MM.1S (cell line): ENCODE data around the gene ZMIZ1.
A peak's percentile ranks its signal among the peaks of the same experiment; 100 is the strongest.

ENCODE experiments used
- DNase-seq: peaks from one replicate; pipeline ENCODE4 v3.0.0-alpha.2; 2015
- H2AFZ ChIP-seq: fragments of 300-600 bp; sonication (generic); 2 replicates; pipeline ENCODE4 v1.6.0; 2016; ENCODE audit warnings: antibody characterized with exemption, low read length
- H3F3A ChIP-seq: fragments of 300-600 bp; sonication (generic); 2 replicates; pipeline ENCODE4 v1.6.1; 2016; ENCODE audit warnings: mild to moderate bottlenecking, antibody characterized with exemption, low read length, moderate library complexity, mixed read lengths; ENCODE audit not compliant: insufficient read depth
- H3K27ac ChIP-seq: fragments of 300-600 bp; sonication (generic); 2 replicates; pipeline ENCODE4 v1.5.1; 2016; ENCODE audit warnings: mild to moderate bottlenecking, low read length
- H3K27me3 ChIP-seq: fragments of 300-600 bp; sonication (generic); replicated peaks from 2 replicates; pipeline ENCODE4 v1.6.0; 2016; ENCODE audit warnings: low read length; ENCODE audit not compliant: insufficient read depth
- H3K36me3 ChIP-seq: fragments of 300-600 bp; sonication (generic); replicated peaks from 2 replicates; pipeline ENCODE4 v1.6.1; 2016; ENCODE audit warnings: mild to moderate bottlenecking, low read length, mixed read lengths; ENCODE audit not compliant: insufficient read depth
- H3K4me1 ChIP-seq: fragments of 300-600 bp; sonication (generic); 2 replicates; pipeline ENCODE4 v1.6.1; 2016; ENCODE audit warnings: low read length, mixed read lengths
- H3K4me2 ChIP-seq: fragments of 300-600 bp; sonication (generic); 2 replicates; pipeline ENCODE4 v1.6.0; 2016; ENCODE audit warnings: low read depth, low read length
- H3K4me3 ChIP-seq: fragments of 300-600 bp; sonication (generic); 2 replicates; pipeline ENCODE4 v1.5.1; 2016; ENCODE audit warnings: low read length, mixed read lengths
- H3K79me2 ChIP-seq: fragments of 300-600 bp; sonication (generic); 2 replicates; pipeline ENCODE4 v1.6.1; 2016; ENCODE audit warnings: mixed run types, low read length, mixed read lengths
- H3K9ac ChIP-seq: fragments of 300-600 bp; sonication (generic); 2 replicates; pipeline ENCODE4 v1.6.1; 2016; ENCODE audit warnings: low read length, mixed read lengths
- H3K9me2 ChIP-seq: fragments of 300-600 bp; sonication (generic); replicated peaks from 2 replicates; pipeline ENCODE4 v1.6.1; 2016; ENCODE audit warnings: mild to moderate bottlenecking, low read length, mixed read lengths; ENCODE audit not compliant: insufficient read depth
- H3K9me3 ChIP-seq: fragments of 300-600 bp; sonication (generic); replicated peaks from 2 replicates; pipeline ENCODE4 v1.6.1; 2016; ENCODE audit warnings: mild to moderate bottlenecking, low read length, mixed read lengths; ENCODE audit not compliant: insufficient read depth
- H4K20me1 ChIP-seq: fragments of 300-600 bp; sonication (generic); 2 replicates; pipeline ENCODE4 v1.6.1; 2016; ENCODE audit warnings: mild to moderate bottlenecking, low read length, moderate library complexity, mixed read lengths; ENCODE audit not compliant: insufficient read depth
- CTCF ChIP-seq: fragments of 300-600 bp; sonication (generic); IDR thresholded peaks from 2 replicates; pipeline ENCODE4 v1.5.1; 2016; ENCODE audit warnings: antibody characterized with exemption, low read length, mixed read lengths
- EZH2 ChIP-seq: fragments of 300-600 bp; sonication (generic); optimal IDR thresholded peaks from 2 replicates; pipeline ENCODE3; 2017; ENCODE audit warnings: low read depth, mild to moderate bottlenecking, antibody characterized with exemption, low read length, mixed read lengths
- EZH2phosphoT487 ChIP-seq: fragments of 300-600 bp; sonication (generic); IDR thresholded peaks from 2 replicates; pipeline ENCODE4 v1.6.1; 2018; ENCODE audit warnings: antibody characterized with exemption, low read length

ZMIZ1 gene

GRCh38 chr10:79082631-79083596, 14.1 kb downstream of the ZMIZ1 start:
- no peaks in the 10 kb centered on the region for H3K36me3 ChIP-seq
- no peak for TF ChIP-seq EZH2
- TF ChIP-seq EZH2phosphoT487: no peak
- no peak for TF ChIP-seq CTCF
- peaks cover 27% of the 10 kb centered on the region for H3K79me2 ChIP-seq
- H3K9me3 ChIP-seq: no peaks in the 10 kb centered on the region
- H3K4me2 ChIP-seq: no peak overlapping the region
- no peak overlapping the region for H2AFZ ChIP-seq
- H3K9ac ChIP-seq: no peak overlapping the region
- no peak overlapping the region for H3K4me3 ChIP-seq
- H3K4me1 ChIP-seq: peaks cover 20% of the 10 kb centered on the region
- no peaks in the 10 kb centered on the region for H3K9me2 ChIP-seq
- H4K20me1 ChIP-seq: no peaks in the 10 kb centered on the region
- no peak for DNase-seq
- no peak overlapping the region for H3K27ac ChIP-seq
- H3F3A ChIP-seq: no peaks in the 10 kb centered on the region
- H3K27me3 ChIP-seq: no peaks in the 10 kb centered on the region

- no peaks in the 10 kb centered on the region for H3K9me2 ChIP-seq
- no peaks in the 10 kb centered on the region for H4K20me1 ChIP-seq
- no peak overlapping the region for H2AFZ ChIP-seq
- H3K4me1 ChIP-seq: peaks cover 13% of the 10 kb centered on the region
- no peaks in the 10 kb centered on the region for H3K36me3 ChIP-seq
- no peak for TF ChIP-seq EZH2
- TF ChIP-seq EZH2phosphoT487: no peak
- no peak for TF ChIP-seq CTCF
- DNase-seq: peak; percentile 55
- H3K79me2 ChIP-seq: peaks cover 24% of the 10 kb centered on the region
- H3K4me2 ChIP-seq: 0 out of 2 replicates have a peak overlapping the region, but pooled peaks have one; percentile 20
- no peaks in the 10 kb centered on the region for H3K9me3 ChIP-seq
- H3K27ac ChIP-seq: peak overlapping the region; percentile 14; the same call in 1 of the 2 replicates
- no peaks in the 10 kb centered on the region for H3F3A ChIP-seq
- H3K9ac ChIP-seq: peak overlapping the region; percentile 4; the same call in 1 of the 2 replicates
- H3K27me3 ChIP-seq: no peaks in the 10 kb centered on the region
- H3K4me3 ChIP-seq: no peak overlapping the region
Measured at GRCh38 chr10:79084012-79084971, 15.5 kb downstream of the ZMIZ1 start.

GRCh38 chr10:79084972-79085597, 16.3 kb downstream of the ZMIZ1 start:
- no peak overlapping the region for H2AFZ ChIP-seq

More at GRCh38 chr10:79084972-79085597, 16.3 kb downstream of the ZMIZ1 start:
- Histone ChIP-seq H3K4me1 (peaks cover 13% of the 10 kb centered on the region), H3K36me3 (no peaks in the 10 kb centered on the region), H3K9ac (no peak overlapping the region), H3K27ac (no peak overlapping the region), H3K4me2 (no peak overlapping the region), H3K27me3 (no peaks in the 10 kb centered on the region), H3K79me2 (peaks cover 18% of the 10 kb centered on the region), H3K4me3 (no peak overlapping the region), H3K9me2 (no peaks in the 10 kb centered on the region), H3K9me3 (no peaks in the 10 kb centered on the region), H3F3A (no peaks in the 10 kb centered on the region), H4K20me1 (no peaks in the 10 kb centered on the region)
- DNase-seq: no peak
- no peak for TF ChIP-seq CTCF
- no peak for TF ChIP-seq EZH2
- TF ChIP-seq EZH2phosphoT487: no peak
